ENCODE measurements around the gene CADM1.

CADM1 gene

GRCh38 chr11:115444542-115444941, 59.7 kb downstream of the CADM1 start:
- DNase-seq: no peak

GRCh38 chr11:115439969-115440540, 64.2 kb downstream of the CADM1 start:
- DNase-seq: no peak

DNA sequence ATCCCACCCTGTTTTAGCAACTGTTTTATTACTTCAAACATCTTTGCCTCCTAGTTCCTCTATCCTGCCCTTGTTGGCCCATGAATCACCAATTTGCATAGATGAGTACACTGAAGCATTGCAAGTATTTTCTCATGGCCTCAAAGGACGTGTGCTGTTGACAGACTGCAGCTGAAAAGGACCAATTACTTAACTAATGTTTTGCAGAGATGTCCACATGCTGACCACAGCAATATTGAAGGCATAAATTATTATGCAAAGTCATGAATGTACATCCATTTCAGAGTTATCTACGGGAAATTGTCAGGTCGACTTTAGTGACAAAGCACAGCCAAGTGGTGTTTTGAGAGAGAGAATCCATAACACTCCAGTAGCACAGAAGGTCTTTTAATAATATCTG, 64.8 kb downstream of the CADM1 start:
- DNase-seq: no peak

GRCh38 chr11:115437902-115438575, 66.2 kb downstream of the CADM1 start:
- no peak for DNase-seq

GRCh38 chr11:115430345-115430744, 73.9 kb downstream of the CADM1 start:
- no peak for DNase-seq

DNA sequence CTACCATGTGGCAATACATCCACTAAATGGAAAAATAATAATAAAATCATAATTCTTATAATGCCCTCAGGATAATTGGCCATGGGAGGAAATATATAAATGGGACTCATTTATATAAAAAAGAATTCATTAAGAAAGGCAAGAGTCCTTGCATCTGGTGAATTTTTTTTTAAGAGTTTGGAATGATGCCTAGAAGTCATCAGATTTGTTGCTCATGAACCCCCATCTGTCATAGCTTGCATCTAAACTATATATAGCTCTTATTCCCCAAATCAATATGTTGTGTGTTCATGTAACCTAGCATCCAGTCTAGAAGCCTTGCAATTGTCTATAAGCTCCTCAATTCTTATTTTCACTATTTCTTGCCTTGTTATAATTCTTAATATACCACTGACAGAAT, 75.9 kb downstream of the CADM1 start:
- no peak for DNase-seq

DNA sequence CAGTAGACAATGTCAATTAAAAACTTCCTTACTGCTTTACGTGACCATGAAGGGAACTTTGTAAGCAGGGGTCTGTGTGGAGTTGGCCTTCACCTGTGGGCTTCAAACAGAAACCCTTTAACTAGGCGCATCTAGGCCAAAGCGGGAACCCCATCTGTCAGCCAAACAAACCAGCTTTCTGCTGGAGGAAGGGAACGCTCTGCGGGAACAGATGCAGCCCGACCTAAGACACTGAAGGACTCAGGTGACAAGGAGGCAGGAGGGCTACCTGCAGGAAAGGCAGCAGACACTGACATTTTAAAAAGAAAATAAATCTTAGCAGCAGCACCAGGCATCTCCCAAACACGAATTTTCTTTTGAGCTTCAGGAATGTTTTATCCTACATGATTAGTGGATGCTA, 78.4 kb downstream of the CADM1 start:
- no peak for DNase-seq

DNA sequence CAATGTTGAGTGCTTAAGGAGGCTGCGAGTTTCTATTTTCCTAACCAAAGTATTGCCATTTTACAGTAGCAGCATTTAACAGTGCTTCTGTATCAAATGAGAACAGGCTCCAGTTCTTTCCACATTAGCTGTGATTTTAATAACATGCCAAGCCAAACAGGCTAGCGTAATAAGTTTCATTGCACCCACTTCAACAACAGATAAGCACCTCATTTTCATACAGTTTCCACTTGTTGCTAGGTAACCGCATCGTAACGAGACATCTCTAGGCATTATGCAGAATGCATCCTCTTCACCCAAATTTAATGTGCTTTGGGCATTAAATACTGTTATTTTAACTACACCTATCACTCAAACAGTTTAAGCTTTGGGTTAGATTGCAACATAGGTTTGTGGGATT, 79.0 kb downstream of the CADM1 start:
- DNase-seq: no peak

DNA sequence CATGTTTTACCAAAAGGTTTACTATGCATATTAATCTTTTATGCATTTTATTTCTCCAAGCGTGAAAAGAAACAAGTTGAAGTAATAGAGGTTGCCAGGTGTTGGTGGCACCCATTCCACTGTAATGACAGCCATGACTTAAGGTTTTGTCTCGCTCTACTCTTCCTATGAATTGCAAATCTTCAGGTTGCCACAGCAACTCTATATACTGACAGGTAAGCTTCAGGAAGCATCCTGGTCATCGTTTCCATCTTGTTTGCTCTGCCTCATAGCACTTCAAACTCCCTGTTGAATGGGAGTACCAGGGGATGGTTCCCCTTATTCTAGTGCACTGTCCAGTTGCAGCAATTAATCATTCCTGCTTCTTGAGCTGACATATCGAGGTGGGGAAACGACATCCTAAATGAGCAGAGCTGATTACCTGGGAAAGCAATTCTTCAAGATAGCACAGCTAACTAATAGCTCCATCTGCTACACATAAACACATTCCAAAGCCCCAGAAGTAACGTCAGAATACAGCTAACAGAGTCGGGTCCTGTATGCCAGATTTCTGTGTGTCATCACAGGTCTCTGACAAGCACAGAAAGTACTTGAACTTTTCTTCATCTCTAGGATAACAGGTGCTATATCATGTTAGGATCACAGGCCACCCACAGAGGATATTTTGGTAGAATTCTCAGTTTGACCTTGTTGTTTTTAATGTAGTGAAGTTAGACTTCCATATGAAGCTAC, 80.3 kb downstream of the CADM1 start:
- no peak for DNase-seq

GRCh38 chr11:115421992-115422689, 82.1 kb downstream of the CADM1 start:
- DNase-seq: no peak

- DNase-seq: no peak
Measured at GRCh38 chr11:115421352-115421991, 82.7 kb downstream of the CADM1 start.

DNA sequence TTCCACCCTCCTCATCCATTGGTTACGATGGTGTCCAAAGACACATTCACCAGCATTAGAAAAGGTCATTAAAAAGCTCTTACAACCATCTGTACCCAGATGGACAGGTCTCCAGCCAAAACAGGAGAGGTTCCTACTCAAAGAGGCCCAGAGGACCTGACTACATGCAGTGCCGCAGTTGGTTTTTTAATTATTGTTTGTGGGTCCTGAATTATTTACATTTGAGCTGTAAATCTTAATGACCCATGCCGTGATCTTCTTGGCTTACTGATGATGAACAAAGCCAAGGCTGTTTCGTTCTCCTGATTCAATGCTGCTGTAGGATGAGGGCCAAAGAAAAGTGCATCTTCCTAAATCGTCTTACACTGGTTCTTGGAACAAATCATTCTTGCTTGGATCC, 83.7 kb downstream of the CADM1 start:
- no peak for DNase-seq

- DNase-seq: no peak
Measured at GRCh38 chr11:115418626-115419025, 85.6 kb downstream of the CADM1 start.

DNA sequence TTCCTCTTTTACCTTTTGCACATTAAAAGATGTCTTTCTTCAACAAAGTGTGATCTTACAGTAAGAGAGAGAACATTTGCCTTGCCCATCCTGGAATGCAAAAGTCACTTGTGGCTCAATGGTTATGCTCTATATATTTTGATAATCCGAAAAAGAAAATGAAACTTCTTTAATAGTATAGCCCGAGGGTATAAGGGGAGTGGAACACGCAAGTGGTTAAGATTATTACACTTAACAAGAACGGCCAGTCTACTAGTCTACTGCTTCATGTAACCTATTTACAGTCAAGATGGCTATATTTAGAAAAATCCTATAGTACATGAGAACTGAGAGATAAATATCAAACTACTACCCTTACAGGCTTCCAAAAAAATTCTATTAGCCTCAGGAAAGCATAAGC, 86.1 kb downstream of the CADM1 start:
- no peak for DNase-seq

DNA sequence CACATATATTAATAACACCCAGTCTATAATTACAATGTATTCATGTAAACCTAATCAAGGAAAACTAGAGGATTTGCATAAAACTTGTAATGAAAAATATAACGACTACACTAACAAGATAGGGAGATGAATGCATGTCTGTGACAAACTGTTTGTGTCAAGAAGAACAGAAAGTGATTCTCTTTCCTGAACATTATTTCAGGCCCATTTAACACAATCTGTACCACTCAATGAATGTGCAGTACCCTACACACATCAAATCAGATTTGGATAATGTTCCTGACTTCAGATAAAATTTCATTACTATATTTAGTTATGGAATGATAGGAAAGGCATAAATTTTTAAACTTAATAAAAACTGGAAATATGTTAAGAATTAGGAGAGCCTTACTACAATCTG, 93.1 kb downstream of the CADM1 start:
- no peak for DNase-seq

- peak; percentile 54 for DNase-seq
Measured at GRCh38 chr11:115409691-115410220, 94.5 kb downstream of the CADM1 start.

- DNase-seq: no peak
Measured at GRCh38 chr11:115409116-115409670, 95.0 kb downstream of the CADM1 start.

DNA sequence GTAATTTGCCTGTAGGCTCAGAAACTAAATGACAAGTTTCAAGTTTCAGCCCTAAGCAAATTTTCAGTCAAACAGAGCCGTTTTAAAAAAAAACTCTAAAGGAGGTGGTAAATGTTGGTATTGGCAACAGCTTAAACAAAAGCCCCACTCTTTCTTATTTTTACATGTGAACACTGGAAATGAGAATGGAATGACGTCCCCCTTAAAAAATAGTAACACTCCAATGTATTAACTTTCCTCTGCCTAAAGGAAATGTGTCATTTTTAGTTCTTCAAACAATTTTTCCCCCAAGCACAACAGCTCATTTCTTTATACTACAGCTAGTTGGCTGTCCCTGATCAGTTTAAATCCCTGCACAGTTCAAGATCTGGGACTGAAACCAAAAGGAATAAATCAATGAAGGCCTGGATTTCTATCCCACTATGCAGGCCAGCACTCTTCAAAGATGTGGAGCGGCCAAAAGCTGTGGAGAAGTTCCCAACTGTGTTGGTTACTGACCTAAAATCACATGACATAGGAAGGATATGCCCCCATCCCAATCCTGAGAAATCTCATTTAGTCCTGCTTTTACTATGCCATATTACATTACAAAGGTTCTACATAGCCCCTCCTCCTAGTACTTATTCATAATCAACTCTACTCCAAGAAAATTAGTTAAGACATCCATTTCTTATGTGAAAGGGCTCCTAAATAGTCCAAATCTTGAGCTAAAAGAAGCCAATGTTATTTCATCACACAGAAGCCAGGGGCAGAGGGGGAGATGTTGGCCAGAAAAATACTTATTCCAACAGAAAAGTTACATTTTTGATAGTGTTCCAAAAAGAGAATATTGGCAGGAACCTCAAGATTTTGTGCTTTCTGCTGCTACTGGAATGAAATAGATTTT, 95.9 kb downstream of the CADM1 start:
- peak; percentile 81 for DNase-seq

DNA sequence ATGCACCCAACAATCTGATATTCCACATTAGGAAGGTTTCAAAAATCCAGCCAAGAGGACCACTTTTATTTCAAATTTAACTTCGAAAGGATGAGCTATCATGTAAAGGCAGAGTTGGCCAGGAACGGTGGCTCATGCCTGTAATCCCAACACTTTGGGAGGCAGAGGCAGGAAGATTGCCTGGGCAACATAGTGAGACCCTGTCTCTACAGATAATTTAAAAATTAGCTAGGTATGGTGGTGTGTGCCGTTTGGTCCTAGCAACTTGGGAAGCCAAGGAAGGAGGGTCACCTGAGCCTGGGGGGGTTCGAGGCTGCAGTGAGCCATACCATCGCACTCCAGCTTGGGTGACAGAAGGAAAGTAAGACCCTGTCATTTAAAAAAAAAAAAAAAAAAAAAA, 96.7 kb downstream of the CADM1 start:
- DNase-seq: no peak

DNA sequence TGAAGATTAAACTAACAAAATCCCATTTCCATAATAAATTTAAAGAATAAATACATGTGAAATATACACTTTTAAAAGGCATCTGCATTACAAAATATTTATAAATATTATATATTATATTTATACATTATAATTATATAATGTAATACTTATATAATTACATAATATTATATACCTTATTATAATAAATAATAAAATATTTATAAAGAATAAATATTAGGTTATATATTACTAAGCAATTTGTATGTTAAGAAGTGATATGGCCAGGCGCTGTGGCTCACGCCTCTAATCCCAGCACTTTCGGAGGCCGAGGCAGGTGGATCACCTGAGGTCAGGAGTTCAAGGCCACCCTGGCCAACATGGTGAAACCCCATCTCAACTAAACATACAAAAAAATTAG, 97.8 kb downstream of the CADM1 start:
- DNase-seq: no peak

DNA sequence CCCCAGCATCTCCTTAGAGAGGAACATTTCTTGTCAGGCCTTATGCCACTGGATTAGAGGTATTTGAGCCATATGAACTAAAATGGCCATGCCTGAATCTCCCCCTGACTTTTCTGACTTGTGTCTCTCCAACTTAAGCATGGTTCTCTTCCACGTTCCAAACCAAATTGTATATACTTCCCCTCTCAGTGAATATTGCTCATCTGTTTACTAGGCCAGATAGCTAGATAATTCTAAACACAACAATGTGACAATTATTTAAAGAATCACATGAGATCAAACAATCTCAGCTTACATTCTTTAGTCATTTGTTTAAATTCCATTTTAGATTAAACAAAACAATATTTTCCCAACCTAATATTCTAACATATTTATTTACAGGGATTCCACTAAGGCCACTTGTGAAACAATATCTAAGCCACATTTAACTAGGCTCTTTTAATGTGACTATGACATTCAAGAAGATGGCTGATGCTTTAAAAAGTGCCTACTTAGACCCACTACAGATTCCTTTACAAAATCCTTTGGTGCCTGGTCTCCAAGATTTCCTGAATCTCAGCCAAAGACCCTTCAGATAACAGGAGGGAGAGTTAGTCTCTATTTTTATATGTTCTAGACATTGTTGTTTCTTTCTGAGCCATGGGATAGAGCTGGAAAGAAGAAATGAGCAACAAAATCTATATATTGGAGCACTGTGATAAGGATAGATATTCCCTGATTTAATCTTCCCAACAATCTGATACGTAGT, 105.7 kb downstream of the CADM1 start:
- DNase-seq: no peak

Measured in right forelimb (tissue), 1 donor.